K562 (cell line): ENCODE data around the gene G6PD. TPM values are rescaled to one million over a fixed set of nuclear protein-coding genes. Genes with fewer than 3 reads are reported as not detected.

Experiments used
- BRCA1 ChIP-seq, 2 experiments: fragments of 450-650 bp in 1 of 2; sonication (generic) in 1 of 2; formaldehyde crosslinking in 1 of 2; IDR thresholded peaks; 2 replicates each; pipeline versions ENCODE4 v1.5.0 to v1.6.1; 2017 to 2020; ENCODE audit warnings: mild to moderate bottlenecking in 1 of 2, missing genetic modification reagents in 1 of 2
- CBX3 ChIP-seq, 2 experiments: IDR thresholded peaks; 1 replicate in 1 of 2; 2 replicates in 1 of 2; pipeline ENCODE4 v1.6.1; 2012; ENCODE audit warnings: inconsistent platforms in 2 of 2, low read length in 2 of 2, borderline replicate concordance in 1 of 2, control low read depth in 1 of 2
- FOXM1 ChIP-seq, 2 experiments: fragments of 450-650 bp in 1 of 2; sonication (generic) in 1 of 2; formaldehyde crosslinking in 1 of 2; IDR thresholded peaks; 2 replicates each; pipeline versions ENCODE4 v1.6.1 to v1.9.0; 2017 to 2022; ENCODE audit warnings: low read depth in 2 of 2, mild to moderate bottlenecking in 2 of 2, missing genetic modification reagents in 1 of 2, moderate library complexity in 1 of 2
- HBP1 ChIP-seq: fragments of 450-650 bp; formaldehyde crosslinking; IDR thresholded peaks from 2 replicates; pipeline ENCODE4 v1.4.0; 2022; ENCODE audit warnings: missing genetic modification characterization
- HLTF ChIP-seq: fragments of 450-650 bp; IDR thresholded peaks from 2 replicates; pipeline ENCODE4 v1.6.1; 2016
- L3MBTL2 ChIP-seq: fragments of 450-650 bp; IDR thresholded peaks from 2 replicates; pipeline ENCODE4 v1.6.1; 2016; ENCODE audit warnings: mild to moderate bottlenecking, moderate library complexity
- MAFF ChIP-seq: IDR thresholded peaks from 2 replicates; pipeline ENCODE4 v1.6.1; 2012; ENCODE audit warnings: low read length, improper control_type of control experiment
- NEUROD1 ChIP-seq: fragments of 150-350 bp; IDR thresholded peaks from 2 replicates; pipeline ENCODE4 v1.6.1; 2014; ENCODE audit warnings: borderline replicate concordance, low read length, low read depth; ENCODE audit not compliant: partially characterized antibody
- PPARD ChIP-seq: fragments of 250-450 bp; sonication (Bioruptor Pico); IDR thresholded peaks from 2 replicates; pipeline ENCODE4 v1.8.0; 2022; ENCODE audit warnings: inconsistent platforms, mild to moderate bottlenecking, moderate library complexity
- SMAD1 ChIP-seq: fragments of 150-350 bp; IDR thresholded peaks from 2 replicates; pipeline ENCODE4 v1.6.1; 2014; ENCODE audit warnings: low read length, low read depth; ENCODE audit not compliant: partially characterized antibody
- TAF1 ChIP-seq: IDR thresholded peaks from 2 replicates; pipeline ENCODE4 v1.6.1; 2011; ENCODE audit warnings: mild to moderate bottlenecking, low read length, moderate library complexity; ENCODE audit not compliant: insufficient read depth, control insufficient read depth, severe bottlenecking; ENCODE audit errors: extremely low read depth
- ZEB2 ChIP-seq: fragments of 450-650 bp; IDR thresholded peaks from 2 replicates; pipeline ENCODE4 v1.6.1; 2016
- ZNF133 ChIP-seq: fragments of 250-450 bp; sonication (Bioruptor Pico); IDR thresholded peaks from 2 replicates; pipeline ENCODE4 v1.4.0; 2020; ENCODE audit warnings: mild to moderate bottlenecking
- ZNF583 ChIP-seq: fragments of 250-450 bp; sonication (Bioruptor Pico); IDR thresholded peaks from 2 replicates; pipeline ENCODE4 v1.4.0; 2020
- polyA plus RNA-seq, 8 experiments: library from polyadenylated mRNA; depleted of rRNA in 4 of 8; stranded (reverse) in 5 of 8; unstranded in 3 of 8; fragments of >200 nt; fragmentation: Nextera tagmentation in 2 of 8; fragmentation: Illumina TruSeq in 1 of 8; extraction: Ambion mirVana in 2 of 8; extraction: Trizol in 1 of 8; gene quantifications; 2 replicates each; pipeline versions ENCODE4 v1.2.1 to v1.2.3, GENCODE V29; 2011 to 2014; ENCODE audit warnings: inconsistent platforms in 1 of 8, missing spikeins in 1 of 8
- total RNA-seq, 7 experiments: library from RNA; depleted of rRNA in 6 of 7; stranded (reverse); fragments of >200 nt in 6 of 7; fragmentation: Illumina TruSeq in 2 of 7; extraction: Trizol in 2 of 7; gene quantifications; 2 replicates each; pipeline versions ENCODE4 v1.2.1 to v1.2.3, GENCODE V29; 2011 to 2021; ENCODE audit warnings: low replicate concordance in 1 of 7
- TF ChIP-seq, protein P1 (sequence below): fragments of 450-650 bp; IDR thresholded peaks from 2 replicates; pipeline ENCODE4 v1.6.1; 2017; ENCODE audit warnings: antibody characterized with exemption
- TF ChIP-seq, protein P2 (sequence below): fragments of 450-650 bp; IDR thresholded peaks from one replicate; pipeline ENCODE4 v1.6.1; 2018; ENCODE audit warnings: mild to moderate bottlenecking, moderate library complexity; ENCODE audit not compliant: partially characterized antibody
- TF ChIP-seq, protein P3 (sequence below), 2 experiments: fragments of 150-350 bp in 1 of 2; IDR thresholded peaks; 2 replicates each; pipeline ENCODE4 v1.6.1; 2012 to 2016; ENCODE audit warnings: low read depth in 2 of 2, low read length in 2 of 2, mild to moderate bottlenecking in 1 of 2, moderate library complexity in 1 of 2

Gene G6PD
- total and polyA plus RNA-seq, 9 of the 15 experiments (the other 6 are each of a cell fraction or from before 2014, with no cell fraction given), result 2.9 to 222 (median 66.4) TPM

GRCh38 chrX:154484255-154485149, 62.1 kb downstream of the G6PD start (continued):
- no peak; the same call in 1 of the 2 replicates for TF ChIP-seq L3MBTL2
- no peak for TF ChIP-seq CBX3 (IDR thresholded peaks at IDR 0.05; ENCODE audit: borderline replicate concordance in 1 of 2, low read length in 2 of 2)
- TF ChIP-seq NEUROD1, result no peak
- peak; percentile 85 for TF ChIP-seq MAFF
- peak; percentile 69 for TF ChIP-seq ZEB2
- TF ChIP-seq HBP1 (CRISPR knock-in tag), result no peak
- peak; percentile 60 for TF ChIP-seq TAF1
- TF ChIP-seq HLTF, result no peak
- no peak for TF ChIP-seq SMAD1
- no peak for TF ChIP-seq ZNF133 (CRISPR knock-in tag)
- no peak for TF ChIP-seq FOXM1 (IDR thresholded peaks at IDR 0.05; ENCODE audit: low read depth)
- no peak for TF ChIP-seq FOXM1 (CRISPR knock-in tag; IDR thresholded peaks at IDR 0.05; ENCODE audit: low read depth)
- no peak for TF ChIP-seq BRCA1 (IDR thresholded peaks at IDR 0.05)
- TF ChIP-seq BRCA1 (CRISPR knock-in tag; IDR thresholded peaks at IDR 0.05), result no peak
- TF ChIP-seq, protein P1, sequence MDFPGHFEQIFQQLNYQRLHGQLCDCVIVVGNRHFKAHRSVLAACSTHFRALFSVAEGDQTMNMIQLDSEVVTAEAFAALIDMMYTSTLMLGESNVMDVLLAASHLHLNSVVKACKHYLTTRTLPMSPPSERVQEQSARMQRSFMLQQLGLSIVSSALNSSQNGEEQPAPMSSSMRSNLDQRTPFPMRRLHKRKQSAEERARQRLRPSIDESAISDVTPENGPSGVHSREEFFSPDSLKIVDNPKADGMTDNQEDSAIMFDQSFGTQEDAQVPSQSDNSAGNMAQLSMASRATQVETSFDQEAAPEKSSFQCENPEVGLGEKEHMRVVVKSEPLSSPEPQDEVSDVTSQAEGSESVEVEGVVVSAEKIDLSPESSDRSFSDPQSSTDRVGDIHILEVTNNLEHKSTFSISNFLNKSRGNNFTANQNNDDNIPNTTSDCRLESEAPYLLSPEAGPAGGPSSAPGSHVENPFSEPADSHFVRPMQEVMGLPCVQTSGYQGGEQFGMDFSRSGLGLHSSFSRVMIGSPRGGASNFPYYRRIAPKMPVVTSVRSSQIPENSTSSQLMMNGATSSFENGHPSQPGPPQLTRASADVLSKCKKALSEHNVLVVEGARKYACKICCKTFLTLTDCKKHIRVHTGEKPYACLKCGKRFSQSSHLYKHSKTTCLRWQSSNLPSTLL, result no peak
- TF ChIP-seq, protein P2, sequence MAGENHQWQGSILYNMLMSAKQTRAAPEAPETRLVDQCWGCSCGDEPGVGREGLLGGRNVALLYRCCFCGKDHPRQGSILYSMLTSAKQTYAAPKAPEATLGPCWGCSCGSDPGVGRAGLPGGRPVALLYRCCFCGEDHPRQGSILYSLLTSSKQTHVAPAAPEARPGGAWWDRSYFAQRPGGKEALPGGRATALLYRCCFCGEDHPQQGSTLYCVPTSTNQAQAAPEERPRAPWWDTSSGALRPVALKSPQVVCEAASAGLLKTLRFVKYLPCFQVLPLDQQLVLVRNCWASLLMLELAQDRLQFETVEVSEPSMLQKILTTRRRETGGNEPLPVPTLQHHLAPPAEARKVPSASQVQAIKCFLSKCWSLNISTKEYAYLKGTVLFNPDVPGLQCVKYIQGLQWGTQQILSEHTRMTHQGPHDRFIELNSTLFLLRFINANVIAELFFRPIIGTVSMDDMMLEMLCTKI, result no peak
- no peak; the same call in 1 of the 2 replicates for TF ChIP-seq ZNF583 (CRISPR knock-in tag)
- no peak for TF ChIP-seq PPARD (CRISPR knock-in tag)
- TF ChIP-seq, protein P3, sequence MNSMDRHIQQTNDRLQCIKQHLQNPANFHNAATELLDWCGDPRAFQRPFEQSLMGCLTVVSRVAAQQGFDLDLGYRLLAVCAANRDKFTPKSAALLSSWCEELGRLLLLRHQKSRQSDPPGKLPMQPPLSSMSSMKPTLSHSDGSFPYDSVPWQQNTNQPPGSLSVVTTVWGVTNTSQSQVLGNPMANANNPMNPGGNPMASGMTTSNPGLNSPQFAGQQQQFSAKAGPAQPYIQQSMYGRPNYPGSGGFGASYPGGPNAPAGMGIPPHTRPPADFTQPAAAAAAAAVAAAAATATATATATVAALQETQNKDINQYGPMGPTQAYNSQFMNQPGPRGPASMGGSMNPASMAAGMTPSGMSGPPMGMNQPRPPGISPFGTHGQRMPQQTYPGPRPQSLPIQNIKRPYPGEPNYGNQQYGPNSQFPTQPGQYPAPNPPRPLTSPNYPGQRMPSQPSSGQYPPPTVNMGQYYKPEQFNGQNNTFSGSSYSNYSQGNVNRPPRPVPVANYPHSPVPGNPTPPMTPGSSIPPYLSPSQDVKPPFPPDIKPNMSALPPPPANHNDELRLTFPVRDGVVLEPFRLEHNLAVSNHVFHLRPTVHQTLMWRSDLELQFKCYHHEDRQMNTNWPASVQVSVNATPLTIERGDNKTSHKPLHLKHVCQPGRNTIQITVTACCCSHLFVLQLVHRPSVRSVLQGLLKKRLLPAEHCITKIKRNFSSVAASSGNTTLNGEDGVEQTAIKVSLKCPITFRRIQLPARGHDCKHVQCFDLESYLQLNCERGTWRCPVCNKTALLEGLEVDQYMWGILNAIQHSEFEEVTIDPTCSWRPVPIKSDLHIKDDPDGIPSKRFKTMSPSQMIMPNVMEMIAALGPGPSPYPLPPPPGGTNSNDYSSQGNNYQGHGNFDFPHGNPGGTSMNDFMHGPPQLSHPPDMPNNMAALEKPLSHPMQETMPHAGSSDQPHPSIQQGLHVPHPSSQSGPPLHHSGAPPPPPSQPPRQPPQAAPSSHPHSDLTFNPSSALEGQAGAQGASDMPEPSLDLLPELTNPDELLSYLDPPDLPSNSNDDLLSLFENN (IDR thresholded peaks at IDR 0.05; ENCODE audit: low read depth in 2 of 2, low read length in 2 of 2), result no peak
